ENCODE measurements around the gene GAS2L2. TPM values are rescaled to one million over a fixed set of nuclear protein-coding genes. Genes with fewer than 3 reads are reported as not detected.

The GAS2L2 gene
- 0.38 and 1.2 TPM in 2 replicates for polyA plus RNA-seq
- polyA minus RNA-seq, result 0.73 and 0.81 TPM in 2 replicates

- no peak within 1 kb of the TSS for H2AFZ ChIP-seq (ENCODE audit: low read depth, low read length)
- no peaks in the 10 kb centered on the region for H3K79me2 ChIP-seq (replicated peaks; ENCODE audit: insufficient read depth, low read length)
- H3K27ac ChIP-seq (ENCODE audit: low read length), result no peak within 1 kb of the TSS
- H3K4me2 ChIP-seq (ENCODE audit: low read length), result no peak within 1 kb of the TSS
- no peaks in the 10 kb centered on the region for H3K9me2 ChIP-seq (ENCODE audit: insufficient read depth, low read length)
- H3K9me3 ChIP-seq (ENCODE audit: low read length), result no peaks in the 10 kb centered on the region
- no peaks in the 10 kb centered on the region for H3K36me3 ChIP-seq (ENCODE audit: insufficient read depth, low read length)
- no peak within 1 kb of the TSS for H3K4me3 ChIP-seq (ENCODE audit: low read length)
- no peaks in the 10 kb centered on the region for H4K20me1 ChIP-seq (ENCODE audit: insufficient read depth)
- H3K27me3 ChIP-seq (ENCODE audit: insufficient read depth, low read depth, low read length), result peaks cover 3% of the 10 kb centered on the region
- H3F3A ChIP-seq (ENCODE audit: insufficient read depth, low read length, poor library complexity, severe bottlenecking), result no peaks in the 10 kb centered on the region
- no peak within 1 kb of the TSS for H3K9ac ChIP-seq (ENCODE audit: low read length)
- TF ChIP-seq EZH2 (IDR thresholded peaks at IDR 0.05; ENCODE audit: borderline replicate concordance, insufficient read depth, low read length, poor library complexity, severe bottlenecking) (no peak), REST (IDR thresholded peaks at IDR 0.05; ENCODE audit: borderline replicate concordance) (no peak), EP300 (conservative IDR thresholded peaks at IDR 0.05; ENCODE audit: poor library complexity, severe bottlenecking) (no peak), CTCF (IDR thresholded peaks at IDR 0.05; ENCODE audit: poor library complexity, severe bottlenecking) (no peak), POLR2AphosphoS5 (IDR thresholded peaks at IDR 0.05) (no peak), TAF1 (IDR thresholded peaks at IDR 0.05; ENCODE audit: low read depth) (no peak), MXI1 (conservative IDR thresholded peaks at IDR 0.05; ENCODE audit: poor library complexity, severe bottlenecking) (no peak), SMC3 (conservative IDR thresholded peaks at IDR 0.05; ENCODE audit: poor library complexity) (no peak), RAD21 (conservative IDR thresholded peaks at IDR 0.05) (no peak)
Measured at GRCh38 chr17:35752945-35753764, at the start of gene GAS2L2. TSS of gene GAS2L2 (minus strand) at chr17:35753239. CDS start at chr17:35752850, 389 bp downstream.

GRCh38 chr17:35801583-35802224 lies 48.7 kb upstream of the GAS2L2 start:
- H3K9ac ChIP-seq (ENCODE audit: low read length), result no peak overlapping the region
- no peaks in the 10 kb centered on the region for H3F3A ChIP-seq (ENCODE audit: insufficient read depth, low read length, poor library complexity, severe bottlenecking)
- H3K79me2 ChIP-seq (replicated peaks; ENCODE audit: insufficient read depth, low read length), result no peaks in the 10 kb centered on the region
- H3K4me3 ChIP-seq (ENCODE audit: low read length), result no peak overlapping the region
- H3K27me3 ChIP-seq (ENCODE audit: insufficient read depth, low read depth, low read length), result peaks cover 18% of the 10 kb centered on the region
- H2AFZ ChIP-seq (ENCODE audit: low read depth, low read length), result no peak overlapping the region
- H3K4me2 ChIP-seq (ENCODE audit: low read length), result no peak overlapping the region
- no peaks in the 10 kb centered on the region for H3K36me3 ChIP-seq (ENCODE audit: insufficient read depth, low read length)
- H3K27ac ChIP-seq (ENCODE audit: low read length), result no peak overlapping the region
- TF ChIP-seq TAF1 (IDR thresholded peaks at IDR 0.05; ENCODE audit: low read depth) (no peak), SMC3 (conservative IDR thresholded peaks at IDR 0.05; ENCODE audit: poor library complexity) (no peak), CTCF (IDR thresholded peaks at IDR 0.05; ENCODE audit: poor library complexity, severe bottlenecking) (no peak), POLR2AphosphoS5 (IDR thresholded peaks at IDR 0.05) (no peak), EP300 (conservative IDR thresholded peaks at IDR 0.05; ENCODE audit: poor library complexity, severe bottlenecking) (no peak), REST (IDR thresholded peaks at IDR 0.05; ENCODE audit: borderline replicate concordance) (no peak), MXI1 (conservative IDR thresholded peaks at IDR 0.05; ENCODE audit: poor library complexity, severe bottlenecking) (no peak), EZH2 (IDR thresholded peaks at IDR 0.05; ENCODE audit: borderline replicate concordance, insufficient read depth, low read length, poor library complexity, severe bottlenecking) (no peak), RAD21 (conservative IDR thresholded peaks at IDR 0.05) (no peak)
- H3K9me3 ChIP-seq (ENCODE audit: low read length), result no peaks in the 10 kb centered on the region
- H4K20me1 ChIP-seq (ENCODE audit: insufficient read depth), result no peaks in the 10 kb centered on the region
- H3K9me2 ChIP-seq (ENCODE audit: insufficient read depth, low read length), result no peaks in the 10 kb centered on the region

Data from neural cell (in vitro differentiated cells).